Stimulated activated CD8-positive, alpha-beta memory T cell treated with anti-CD3 and anti-CD28 coated beads, Interleukin-15, amount 100 ng/mL, for 24 hours (primary cell): ENCODE measurements around the gene NDEL1.
"Not testable (repeated sequence)": the region's sequence is repeated elsewhere in the genome, so short reads cannot be mapped to it uniquely, and the experiment has no call there.

Source experiments
- DNase-seq: peaks from one replicate; pipeline ENCODE4 v3.0.0-alpha.2; 2020; ENCODE audit warnings: low read depth

Gene NDEL1

GRCh38 chr17:8435245-8436168 lies at the start of gene NDEL1:
Gene NDEL1, plus strand, starts transcription at chr17:8435884. Its CDS starts 8,388 bp downstream, at chr17:8444272.
- peak; percentile 99 for DNase-seq

- no peak for DNase-seq
Measured at GRCh38 chr17:8386841-8387240, 48.8 kb upstream of the NDEL1 start.

DNA sequence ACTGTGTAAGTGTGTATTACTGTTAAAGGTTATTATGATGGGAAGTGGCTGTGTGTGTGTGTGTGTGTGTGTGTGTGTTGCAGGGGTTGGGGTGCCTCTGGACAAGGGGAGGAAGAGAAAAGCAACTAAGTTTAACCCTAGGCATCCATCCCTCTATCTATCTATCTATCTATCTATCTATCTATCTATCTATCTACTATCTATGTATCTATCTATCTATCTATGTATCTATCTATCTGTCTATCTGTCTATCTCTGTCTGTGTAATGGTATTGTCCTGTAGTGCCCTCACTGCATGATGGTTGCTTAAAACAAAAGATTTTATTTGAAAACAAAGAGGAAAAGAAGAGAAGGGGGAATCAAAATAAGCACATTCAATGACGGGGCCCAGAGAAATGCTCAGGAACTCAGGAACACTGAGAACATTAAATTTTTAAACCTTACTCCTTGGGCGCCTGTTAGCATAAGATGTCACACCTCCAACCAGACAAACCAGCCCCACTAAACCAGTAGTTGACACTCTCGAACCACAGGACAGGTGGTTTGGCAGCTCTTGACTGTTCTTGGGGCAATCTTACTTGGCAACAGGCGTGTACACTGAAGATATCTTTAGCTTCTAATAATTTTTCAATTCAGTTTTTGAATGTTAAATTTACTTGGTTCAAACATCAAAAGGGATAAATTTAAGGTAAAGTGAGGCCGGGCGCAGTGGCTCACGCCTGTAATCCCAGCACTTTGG lies 47.6 kb upstream of the NDEL1 start:
- no peak for DNase-seq

DNA sequence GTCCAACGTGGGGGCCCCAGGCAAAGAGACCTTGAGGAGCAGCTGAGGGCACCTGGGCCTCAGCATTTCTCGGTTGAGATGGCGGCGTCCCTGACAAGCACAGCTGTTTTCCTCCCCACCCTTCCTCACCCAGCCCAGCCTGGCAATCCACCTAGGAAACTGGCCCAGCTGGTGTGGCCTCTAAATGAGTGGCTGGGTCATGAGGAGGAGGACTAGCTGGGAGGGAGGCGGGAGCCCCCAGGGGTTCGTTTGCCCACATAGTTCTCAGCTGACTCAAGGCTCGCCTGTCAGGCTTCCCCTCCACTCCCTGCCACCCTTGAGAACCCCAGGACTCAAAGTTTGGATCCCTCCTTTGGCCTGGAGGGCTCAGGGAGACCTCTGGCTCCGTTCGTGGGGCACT lies 44.0 kb upstream of the NDEL1 start:
- DNase-seq = no peak

DNA sequence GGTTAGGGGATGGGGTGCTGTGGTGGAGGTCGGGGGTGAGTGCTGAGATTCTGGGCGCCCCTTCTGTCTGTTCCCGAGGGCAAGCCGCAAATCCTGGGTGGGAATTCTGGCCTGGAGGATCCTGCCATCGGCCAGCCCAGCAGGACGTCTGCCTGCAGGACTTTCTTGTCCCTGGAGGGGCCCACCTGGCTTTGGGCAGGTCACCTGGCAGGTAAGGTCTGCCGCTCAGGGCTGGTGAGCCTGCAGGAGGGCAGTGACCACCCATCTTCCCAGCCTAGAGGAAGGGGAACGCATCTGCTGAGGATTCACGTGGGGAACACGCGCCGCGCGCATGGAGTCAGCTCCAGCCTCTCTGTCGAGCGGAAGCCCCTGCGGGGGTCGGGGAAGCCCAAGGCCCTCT lies 43.4 kb upstream of the NDEL1 start:
- no peak for DNase-seq

- no peak for DNase-seq
Measured at GRCh38 chr17:8392674-8393469, 42.8 kb upstream of the NDEL1 start.

DNA sequence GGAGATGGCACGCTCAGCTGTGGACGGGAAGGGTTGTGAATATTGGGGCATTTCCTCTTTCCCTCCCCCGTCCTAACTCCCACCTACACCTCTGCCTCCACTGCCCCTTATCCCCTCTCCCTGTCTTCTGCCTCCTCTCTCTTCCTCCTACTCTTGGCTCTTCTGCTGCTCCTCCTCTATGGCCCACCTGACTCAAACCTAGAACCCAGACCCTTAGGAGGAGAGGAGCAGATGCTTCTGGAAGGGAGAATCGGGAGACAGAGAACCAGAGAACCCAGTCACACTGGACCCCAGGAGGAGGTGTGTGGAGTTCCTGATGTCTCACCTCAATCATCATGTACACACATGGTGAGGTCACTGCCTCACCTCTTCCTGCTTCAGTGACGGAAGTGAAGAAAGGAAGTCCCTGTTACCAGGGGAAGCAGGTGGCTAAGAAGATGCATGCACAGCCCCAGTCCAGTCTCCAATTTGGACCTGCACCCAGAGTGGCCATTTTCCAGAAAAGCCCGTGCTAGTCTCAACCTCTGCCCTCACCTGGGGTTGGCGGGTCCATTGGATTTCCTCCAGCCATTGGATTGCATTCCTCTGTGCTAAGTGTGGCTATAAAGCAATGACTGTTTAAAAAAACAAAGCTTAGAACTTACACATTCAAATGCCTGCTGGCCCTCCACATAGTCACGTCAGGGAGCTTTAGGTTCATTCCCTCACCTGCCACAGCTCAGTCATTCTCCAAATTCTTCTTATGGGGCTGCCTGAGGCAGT lies 42.0 kb upstream of the NDEL1 start:
- DNase-seq = no peak

DNA sequence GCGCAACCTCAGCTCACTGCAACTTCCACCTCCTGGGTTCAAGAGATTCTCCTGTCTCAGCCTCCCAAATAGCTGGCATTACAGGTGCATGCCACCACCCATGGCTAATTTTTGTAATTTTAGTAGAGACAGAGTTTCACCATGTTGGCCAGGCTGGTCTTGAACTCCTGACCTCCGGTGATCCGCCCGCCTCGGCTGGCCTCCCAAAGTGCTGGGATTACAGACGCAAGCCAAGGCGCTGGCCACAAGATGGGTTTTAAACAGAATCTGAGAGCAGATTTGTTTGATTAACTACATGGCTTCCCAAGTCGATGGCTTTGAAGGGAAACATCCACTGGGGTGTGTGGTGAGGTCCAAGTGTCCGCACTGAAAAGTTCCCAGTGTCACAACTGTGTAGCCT lies 41.2 kb upstream of the NDEL1 start:
- DNase-seq = not testable (repeated sequence)

GRCh38 chr17:8397636-8398035 lies 38.0 kb upstream of the NDEL1 start, which contains the start of gene RNF222:
Gene RNF222, minus strand, starts transcription at chr17:8397827. Its CDS starts 4,366 bp downstream, at chr17:8393461.
- no peak for DNase-seq

DNA sequence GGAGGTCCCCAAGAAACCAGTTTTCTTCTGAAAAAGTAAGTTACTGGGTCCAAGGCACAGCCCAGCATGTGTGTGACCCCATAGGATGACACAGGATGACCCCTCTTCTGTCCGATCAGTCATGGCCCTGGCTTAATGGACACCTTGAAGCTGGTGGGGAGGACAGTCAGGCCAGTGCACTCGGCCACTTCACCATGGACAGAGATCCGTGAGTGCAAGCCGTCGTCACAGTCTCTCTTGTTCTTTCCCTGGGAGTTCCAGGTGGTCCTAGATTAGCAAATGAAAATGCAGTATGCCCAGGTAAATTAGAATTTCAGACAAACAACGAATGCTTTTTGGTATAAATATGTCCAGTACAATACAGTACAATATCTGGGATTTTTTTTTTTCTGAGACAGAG lies 36.7 kb upstream of the NDEL1 start:
- no peak for DNase-seq

DNA sequence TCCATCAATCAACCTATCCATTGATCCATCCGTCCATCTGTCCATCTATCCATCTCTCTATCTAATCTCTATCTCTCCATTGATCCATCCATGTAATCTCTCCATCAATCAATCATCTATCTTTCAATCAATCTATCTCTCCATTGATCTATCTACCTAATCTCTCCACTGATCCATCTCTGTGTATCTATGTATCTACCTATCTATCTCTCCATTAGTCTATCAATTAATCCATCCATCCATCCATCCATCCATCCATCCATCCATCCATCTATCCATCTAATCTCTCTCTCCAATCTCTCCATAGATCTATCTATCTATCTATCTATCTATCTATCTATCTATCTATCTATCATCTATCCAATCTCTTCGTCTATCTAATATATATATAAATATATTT lies 34.6 kb upstream of the NDEL1 start:
- DNase-seq = no peak

- DNase-seq = no peak
Measured at GRCh38 chr17:8402921-8403536, 32.7 kb upstream of the NDEL1 start.

DNA sequence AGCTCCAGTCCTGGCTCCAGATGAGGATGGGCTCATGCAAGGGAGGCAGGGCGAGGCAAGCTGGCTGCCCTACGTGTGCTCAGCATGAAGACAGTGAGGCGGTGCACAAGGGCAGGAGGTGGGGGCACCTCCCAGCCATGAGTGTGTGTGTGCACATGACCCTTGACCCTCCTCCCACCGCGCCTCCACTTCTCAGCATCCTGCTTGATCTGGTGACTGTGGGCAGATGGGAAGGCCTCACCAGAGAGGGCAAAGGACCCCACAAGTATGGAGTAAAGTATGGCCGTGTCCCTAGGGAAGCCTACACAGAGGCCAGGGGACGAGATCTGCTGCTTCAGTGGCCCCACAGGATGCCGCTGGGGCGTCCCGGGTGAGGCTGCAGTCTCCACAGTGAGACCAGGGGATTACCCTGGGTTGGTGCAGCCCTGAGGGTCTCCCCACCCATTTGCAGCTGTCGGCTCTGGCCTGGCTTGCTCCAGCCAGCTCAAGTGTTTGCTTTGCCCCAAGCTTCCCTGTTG lies 30.1 kb upstream of the NDEL1 start:
- DNase-seq = no peak

- DNase-seq = no peak
Measured at GRCh38 chr17:8406174-8406573, 29.5 kb upstream of the NDEL1 start.

- DNase-seq = no peak
Measured at GRCh38 chr17:8408371-8408770, 27.3 kb upstream of the NDEL1 start.

DNA sequence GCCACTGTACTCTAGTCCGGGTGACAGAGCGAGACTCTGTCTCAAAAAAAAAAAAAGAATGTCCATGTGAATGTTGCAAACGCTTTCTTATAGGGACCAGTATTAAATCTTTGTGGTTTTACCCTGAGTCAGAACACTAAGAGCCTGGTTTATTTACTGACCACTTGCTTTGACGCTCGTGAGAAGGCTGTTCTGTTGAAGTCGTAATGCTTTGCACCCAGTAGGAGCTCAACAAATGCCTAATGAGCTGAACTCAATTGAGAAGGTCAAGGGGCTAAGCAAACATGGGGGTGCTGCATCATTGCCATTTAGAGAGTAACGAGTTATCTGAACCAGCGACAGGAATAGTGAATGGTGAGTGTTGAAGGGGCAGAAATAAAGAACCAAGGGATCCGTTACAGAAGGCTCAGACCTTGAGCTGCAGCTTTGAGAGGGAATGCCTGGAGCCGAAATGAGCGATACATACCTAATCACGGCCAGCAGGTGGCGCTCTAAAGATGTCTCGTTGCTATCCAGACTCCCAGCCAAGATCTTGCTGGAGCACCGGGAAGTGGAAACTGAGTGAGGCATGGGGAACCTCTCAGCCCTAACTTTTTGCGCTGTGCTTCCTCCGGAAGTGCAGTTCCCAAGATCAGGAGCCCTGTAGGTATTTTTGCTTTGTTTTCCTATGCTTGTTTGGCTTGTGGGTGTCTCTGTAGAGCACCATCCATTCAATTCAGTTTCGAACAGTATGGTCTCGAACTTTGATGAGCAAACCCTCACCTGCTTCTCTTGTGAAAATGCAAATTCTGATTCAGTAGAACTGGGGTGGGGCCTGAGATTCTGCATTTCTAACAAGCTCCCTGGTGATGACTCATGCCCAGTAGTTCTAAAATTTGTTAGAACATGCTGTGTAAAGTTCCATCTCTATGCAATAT lies 25.5 kb upstream of the NDEL1 start:
- DNase-seq = peak; percentile 63

GRCh38 chr17:8410883-8411238 lies 24.8 kb upstream of the NDEL1 start:
- no peak for DNase-seq

- DNase-seq = no peak
Measured at GRCh38 chr17:8412089-8412488, 23.6 kb upstream of the NDEL1 start.

DNA sequence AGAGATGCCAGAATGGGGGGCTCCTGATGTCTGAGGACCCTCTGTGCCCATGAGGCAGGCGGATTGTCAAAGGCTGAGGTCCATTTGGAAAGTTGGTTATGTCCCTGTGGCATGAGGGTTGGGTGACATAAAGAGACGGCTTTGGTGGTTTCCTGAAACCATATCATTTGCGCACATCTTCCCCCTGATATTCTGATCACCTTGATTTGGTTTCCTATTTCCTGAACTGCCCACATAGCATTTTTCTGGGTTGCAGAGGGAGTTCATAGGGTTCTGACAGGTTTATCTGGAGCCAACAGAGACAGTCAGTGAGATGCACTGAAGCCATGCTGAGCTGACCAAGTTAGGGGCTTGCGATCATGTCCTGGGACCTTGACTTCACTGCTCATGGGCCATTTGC lies 22.4 kb upstream of the NDEL1 start:
- no peak for DNase-seq

GRCh38 chr17:8413938-8414337 lies 21.7 kb upstream of the NDEL1 start:
- DNase-seq = no peak
